Spinal cord (tissue), 4 donors: ENCODE measurements around the gene STRADA. TPM values are rescaled to one million over a fixed set of nuclear protein-coding genes. Genes with fewer than 3 reads are reported as not detected.

Experiments
- polyA plus RNA-seq, 2 donors: library from polyadenylated mRNA; unstranded; fragments of 120-200 nt; gene quantifications; one replicate each; pipeline ENCODE4 v1.2.1, GENCODE V29; 2013; ENCODE audit not compliant: insufficient read length in 2 of 2
- total RNA-seq, 2 donors: library from RNA; depleted of rRNA in 1 of 2; stranded (reverse); fragments of 120-200 nt in 1 of 2; fragments of >200 nt in 1 of 2; gene quantifications; one replicate each; pipeline versions ENCODE4 v1.2.3 to v1.2.4, GENCODE V29; 2013 to 2014

Gene STRADA
- total and polyA plus RNA-seq, 4 donors: 39.9 to 108 (median 56.7) TPM

Other genes with a start within 250 kb of the STRADA start
- 1 to 10 TPM in 1 of 2 donors, under 1 TPM in 1; 0.22 to 1.2 TPM for gene KCNH6, start 218.4 kb downstream of the STRADA start, total RNA-seq
- 1 to 10 TPM; 1.7 to 2.3 TPM for gene KCNH6, start 218.4 kb downstream of the STRADA start, polyA plus RNA-seq
- 10 to 100 TPM; 41.9 to 53.2 TPM for gene DCAF7, start 191.3 kb downstream of the STRADA start, total RNA-seq
- gene DCAF7, start 191.3 kb downstream of the STRADA start, polyA plus RNA-seq: 100 to 1,000 TPM; 107 to 122 TPM
- 10 to 100 TPM; 10.3 to 11.4 TPM for gene TACO1, start 140.9 kb downstream of the STRADA start, total RNA-seq
- gene TACO1, start 140.9 kb downstream of the STRADA start, polyA plus RNA-seq: 10 to 100 TPM; 21.0 to 21.1 TPM
- gene MAP3K3, start 119.4 kb downstream of the STRADA start, total RNA-seq: 10 to 100 TPM; 26.9 to 42.6 TPM
- gene MAP3K3, start 119.4 kb downstream of the STRADA start, polyA plus RNA-seq: 10 to 100 TPM; 21.9 to 33.1 TPM
- 10 to 100 TPM in 1 of 2 donors, 1 to 10 TPM in 1; 8.8 to 31.7 TPM for gene LIMD2, start 41.7 kb downstream of the STRADA start, total RNA-seq
- gene LIMD2, start 41.7 kb downstream of the STRADA start, polyA plus RNA-seq: 10 to 100 TPM; 48.6 to 50.8 TPM
- 10 to 100 TPM; 74.9 to 75.6 TPM for gene CCDC47, start 31.8 kb upstream of the STRADA start, total RNA-seq
- gene CCDC47, start 31.8 kb upstream of the STRADA start, polyA plus RNA-seq: 10 to 100 TPM; 68.9 to 85.7 TPM
- 100 to 1,000 TPM in 1 of 2 donors, 10 to 100 TPM in 1; 90.1 to 101 TPM for gene DDX42, start 32.4 kb upstream of the STRADA start, total RNA-seq
- gene DDX42, start 32.4 kb upstream of the STRADA start, polyA plus RNA-seq: 100 to 1,000 TPM; 113 to 114 TPM
- gene PSMC5, start 85.6 kb upstream of the STRADA start, total RNA-seq: 10 to 100 TPM; 37.4 to 52.9 TPM
- gene PSMC5, start 85.6 kb upstream of the STRADA start, polyA plus RNA-seq: 100 to 1,000 TPM; 182 to 193 TPM
- 10 to 100 TPM; 26.1 to 42.2 TPM for gene FTSJ3, start 85.9 kb upstream of the STRADA start, total RNA-seq
- 10 to 100 TPM; 37.5 to 49.8 TPM for gene FTSJ3, start 85.9 kb upstream of the STRADA start, polyA plus RNA-seq
- 10 to 100 TPM; 28.1 to 52.3 TPM for gene SMARCD2, start 100.9 kb upstream of the STRADA start, total RNA-seq
- gene SMARCD2, start 100.9 kb upstream of the STRADA start, polyA plus RNA-seq: 10 to 100 TPM; 24.4 to 36.6 TPM
- 1 to 10 TPM in 1 of 2 donors, not detected in 1; 7.2 TPM for gene CSH2, start 131.9 kb upstream of the STRADA start, total RNA-seq
- gene CSH2, start 131.9 kb upstream of the STRADA start, polyA plus RNA-seq: 1 to 10 TPM in 1 of 2 donors, under 1 TPM in 1; 0.47 to 5.5 TPM
- under 1 TPM in 1 of 2 donors, not detected in 1; 0.44 TPM for gene GH2, start 140.1 kb upstream of the STRADA start, total RNA-seq
- not detected for gene GH2, start 140.1 kb upstream of the STRADA start, polyA plus RNA-seq
- gene CSH1, start 154.8 kb upstream of the STRADA start, total RNA-seq: 10 to 100 TPM in 1 of 2 donors, not detected in 1; 18.1 TPM
- gene CSH1, start 154.8 kb upstream of the STRADA start, polyA plus RNA-seq: 1 to 10 TPM; 1.3 to 5.2 TPM
- gene CSHL1, start 169.5 kb upstream of the STRADA start, total RNA-seq: 1 to 10 TPM in 1 of 2 donors, not detected in 1; 1.0 TPM
- gene CSHL1, start 169.5 kb upstream of the STRADA start, polyA plus RNA-seq: not detected
- gene GH1, start 177.0 kb upstream of the STRADA start, total RNA-seq: 1 to 10 TPM in 1 of 2 donors, not detected in 1; 5.5 TPM
- not detected for gene GH1, start 177.0 kb upstream of the STRADA start, polyA plus RNA-seq
- 1 to 10 TPM; 1.1 to 1.2 TPM for gene CD79B, start 190.5 kb upstream of the STRADA start, total RNA-seq
- gene CD79B, start 190.5 kb upstream of the STRADA start, polyA plus RNA-seq: under 1 TPM; 0.36 TPM
- gene SCN4A, start 231.1 kb upstream of the STRADA start, total RNA-seq: under 1 TPM; 0.20 to 0.28 TPM
- gene SCN4A, start 231.1 kb upstream of the STRADA start, polyA plus RNA-seq: under 1 TPM; 0.14 to 0.17 TPM